Measurements from ENCODE around the gene LGI4.

The LGI4 gene

GRCh38 chr19:35076657-35077056 is 58.2 kb downstream of the LGI4 start:
- Histone ChIP-seq H3K27ac (ENCODE audit: low read depth, low read length, poor library complexity, severe bottlenecking) (no peak overlapping the region), H3K36me3 (ENCODE audit: insufficient read depth, low read length) (no peaks in the 10 kb centered on the region), H4K20me1 (ENCODE audit: insufficient read depth, low read length) (no peaks in the 10 kb centered on the region), H3K4me3 (ENCODE audit: low read depth, low read length, poor library complexity, severe bottlenecking) (no peak overlapping the region), H3K4me1 (ENCODE audit: insufficient read depth, low read length, severe bottlenecking) (no peaks in the 10 kb centered on the region), H2AFZ (ENCODE audit: low read length) (no peak overlapping the region), H3K9me2 (ENCODE audit: low read depth, low read length) (no peaks in the 10 kb centered on the region), H3K4me2 (ENCODE audit: low read length) (no peak overlapping the region), H3F3A (ENCODE audit: insufficient read depth, low read length) (no peaks in the 10 kb centered on the region), H3K9ac (ENCODE audit: low read length) (no peak overlapping the region), H3K27me3 (ENCODE audit: insufficient read depth, low read length) (peaks cover 10% of the 10 kb centered on the region; the same call in 1 of the 2 replicates), H3K79me2 (ENCODE audit: insufficient read depth, low read length) (no peaks in the 10 kb centered on the region), H3K9me3 (ENCODE audit: low read length) (no peaks in the 10 kb centered on the region)
- TF ChIP-seq CTCF (IDR thresholded peaks at IDR 0.05; ENCODE audit: low read length) (no peak), EZH2 (IDR thresholded peaks at IDR 0.05; ENCODE audit: borderline replicate concordance, low read length) (no peak)

GRCh38 chr19:35076026-35076370 is 58.9 kb downstream of the LGI4 start:
- no peak overlapping the region for H3K4me2 ChIP-seq (ENCODE audit: low read length)
- peaks cover 10% of the 10 kb centered on the region; the same call in 1 of the 2 replicates for H3K27me3 ChIP-seq (ENCODE audit: insufficient read depth, low read length)
- no peak overlapping the region for H3K9ac ChIP-seq (ENCODE audit: low read length)
- H4K20me1 ChIP-seq (ENCODE audit: insufficient read depth, low read length), result no peaks in the 10 kb centered on the region
- no peaks in the 10 kb centered on the region for H3K4me1 ChIP-seq (ENCODE audit: insufficient read depth, low read length, severe bottlenecking)
- H2AFZ ChIP-seq (ENCODE audit: low read length), result no peak overlapping the region
- no peak overlapping the region for H3K4me3 ChIP-seq (ENCODE audit: low read depth, low read length, poor library complexity, severe bottlenecking)
- H3K79me2 ChIP-seq (ENCODE audit: insufficient read depth, low read length), result no peaks in the 10 kb centered on the region
- H3K27ac ChIP-seq (ENCODE audit: low read depth, low read length, poor library complexity, severe bottlenecking), result no peak overlapping the region
- H3K9me3 ChIP-seq (ENCODE audit: low read length), result no peaks in the 10 kb centered on the region
- TF ChIP-seq CTCF (IDR thresholded peaks at IDR 0.05; ENCODE audit: low read length) (no peak), EZH2 (IDR thresholded peaks at IDR 0.05; ENCODE audit: borderline replicate concordance, low read length) (no peak)
- H3K36me3 ChIP-seq (ENCODE audit: insufficient read depth, low read length), result no peaks in the 10 kb centered on the region
- H3K9me2 ChIP-seq (ENCODE audit: low read depth, low read length), result no peaks in the 10 kb centered on the region
- no peaks in the 10 kb centered on the region for H3F3A ChIP-seq (ENCODE audit: insufficient read depth, low read length)

- no peaks in the 10 kb centered on the region for H3K79me2 ChIP-seq (ENCODE audit: insufficient read depth, low read length)
- H4K20me1 ChIP-seq (ENCODE audit: insufficient read depth, low read length), result no peaks in the 10 kb centered on the region
- H3K4me3 ChIP-seq (ENCODE audit: low read depth, low read length, poor library complexity, severe bottlenecking), result no peak overlapping the region
- H3K4me2 ChIP-seq (ENCODE audit: low read length), result no peak overlapping the region
- H3K27me3 ChIP-seq (ENCODE audit: insufficient read depth, low read length), result peaks cover 13% of the 10 kb centered on the region
- no peaks in the 10 kb centered on the region for H3F3A ChIP-seq (ENCODE audit: insufficient read depth, low read length)
- H3K27ac ChIP-seq (ENCODE audit: low read depth, low read length, poor library complexity, severe bottlenecking), result no peak overlapping the region
- H3K36me3 ChIP-seq (ENCODE audit: insufficient read depth, low read length), result no peaks in the 10 kb centered on the region; the same call in 1 of the 2 replicates
- H2AFZ ChIP-seq (ENCODE audit: low read length), result no peak overlapping the region
- no peak overlapping the region for H3K9ac ChIP-seq (ENCODE audit: low read length)
- no peaks in the 10 kb centered on the region for H3K9me2 ChIP-seq (ENCODE audit: low read depth, low read length)
- no peaks in the 10 kb centered on the region for H3K4me1 ChIP-seq (ENCODE audit: insufficient read depth, low read length, severe bottlenecking)
- TF ChIP-seq CTCF (IDR thresholded peaks at IDR 0.05; ENCODE audit: low read length), result no peak
- TF ChIP-seq EZH2 (IDR thresholded peaks at IDR 0.05; ENCODE audit: borderline replicate concordance, low read length), result no peak
- H3K9me3 ChIP-seq (ENCODE audit: low read length), result no peaks in the 10 kb centered on the region
These were observed 59.4 kb downstream of the LGI4 start for GRCh38 chr19:35075202-35076025.
